Measurements from ENCODE around the gene ARHGEF25. TPM values are rescaled to one million over a fixed set of nuclear protein-coding genes. Genes with fewer than 3 reads are reported as not detected.

The ARHGEF25 gene
- total and polyA plus RNA-seq, 2 donors from 2014 or later = 10.9 to 15.0 TPM

DNA sequence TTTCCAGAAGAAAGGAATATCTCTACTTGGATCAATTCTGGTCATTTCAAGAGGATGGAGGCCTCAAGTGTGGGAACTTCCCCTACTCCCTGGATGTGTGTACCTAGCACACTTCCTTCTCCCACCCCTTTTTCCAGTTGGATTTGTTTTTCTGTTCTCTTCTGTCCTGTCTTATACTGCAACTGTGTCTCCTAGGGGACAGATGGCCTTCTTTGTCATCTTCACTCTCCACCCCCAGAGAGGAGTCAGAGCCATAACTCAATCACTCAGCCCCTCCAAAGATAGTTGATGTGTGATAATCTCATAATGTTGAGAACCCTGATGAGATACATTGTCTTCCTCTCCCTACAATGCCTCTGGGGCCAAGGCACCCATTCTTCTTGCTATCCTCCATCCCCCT lies 8.7 kb upstream of the ARHGEF25 start:
- DNase-seq = no peak
- Histone ChIP-seq H3K9me3 (ENCODE audit: control insufficient read depth in 2 of 3, insufficient read depth in 1 of 3, low read length in 3 of 3) (no peaks in the 10 kb centered on the region), H3K4me1 (ENCODE audit: control insufficient read depth in 2 of 3, insufficient read depth in 2 of 3, low read depth in 1 of 3, low read length in 3 of 3) (peaks cover 0 to 4% (median 0%) of the 10 kb centered on the region in 3 donors), H3K27me3 (ENCODE audit: control insufficient read depth, insufficient read depth, low read length) (no peaks in the 10 kb centered on the region), H3K27ac (ENCODE audit: low read depth in 2 of 2, low read length in 2 of 2) (no peak overlapping the region), H3K36me3 (ENCODE audit: control insufficient read depth in 2 of 3, insufficient read depth in 3 of 3, low read length in 3 of 3) (peaks cover 0 to 32% (median 8%) of the 10 kb centered on the region in 3 donors), H3K9ac (ENCODE audit: low read length in 3 of 3) (no peak overlapping the region), H3K4me3 (ENCODE audit: low read length in 3 of 3) (no peak overlapping the region)
- TF ChIP-seq, protein P1, sequence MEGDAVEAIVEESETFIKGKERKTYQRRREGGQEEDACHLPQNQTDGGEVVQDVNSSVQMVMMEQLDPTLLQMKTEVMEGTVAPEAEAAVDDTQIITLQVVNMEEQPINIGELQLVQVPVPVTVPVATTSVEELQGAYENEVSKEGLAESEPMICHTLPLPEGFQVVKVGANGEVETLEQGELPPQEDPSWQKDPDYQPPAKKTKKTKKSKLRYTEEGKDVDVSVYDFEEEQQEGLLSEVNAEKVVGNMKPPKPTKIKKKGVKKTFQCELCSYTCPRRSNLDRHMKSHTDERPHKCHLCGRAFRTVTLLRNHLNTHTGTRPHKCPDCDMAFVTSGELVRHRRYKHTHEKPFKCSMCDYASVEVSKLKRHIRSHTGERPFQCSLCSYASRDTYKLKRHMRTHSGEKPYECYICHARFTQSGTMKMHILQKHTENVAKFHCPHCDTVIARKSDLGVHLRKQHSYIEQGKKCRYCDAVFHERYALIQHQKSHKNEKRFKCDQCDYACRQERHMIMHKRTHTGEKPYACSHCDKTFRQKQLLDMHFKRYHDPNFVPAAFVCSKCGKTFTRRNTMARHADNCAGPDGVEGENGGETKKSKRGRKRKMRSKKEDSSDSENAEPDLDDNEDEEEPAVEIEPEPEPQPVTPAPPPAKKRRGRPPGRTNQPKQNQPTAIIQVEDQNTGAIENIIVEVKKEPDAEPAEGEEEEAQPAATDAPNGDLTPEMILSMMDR (IDR thresholded peaks at IDR 0.05; ENCODE audit: borderline replicate concordance, extremely low read depth, insufficient read depth) = no peak
- intact Hi-C loops (cut with DNase I) = no loop called here
- FAIRE-seq = no peak

DNA sequence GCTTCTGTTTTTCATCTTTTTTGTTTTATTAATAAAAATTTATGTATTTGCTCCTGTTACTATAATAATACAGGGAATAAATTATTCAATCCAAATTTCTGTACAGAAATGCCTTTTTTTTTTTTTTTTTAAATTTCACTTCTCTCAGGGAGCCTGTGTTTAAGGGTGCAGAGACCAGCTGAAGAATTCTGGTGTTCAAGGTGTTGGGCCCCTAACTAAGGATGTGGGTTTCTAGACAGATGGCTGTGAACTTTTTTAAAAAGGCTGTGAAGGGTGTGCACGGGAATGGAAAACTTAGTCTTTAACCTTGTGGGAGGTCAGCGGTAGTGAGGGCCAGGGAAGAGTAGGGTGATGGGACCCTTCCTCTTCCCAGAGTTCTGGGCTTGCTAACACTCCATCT lies 7.9 kb upstream of the ARHGEF25 start:
- FAIRE-seq (no peak), DNase-seq (no peak)
- peak overlapping the region; percentile 56 to 69 for H3K27ac ChIP-seq (ENCODE audit: low read depth in 2 of 2, low read length in 2 of 2)
- peaks cover 0 to 4% (median 0%) of the 10 kb centered on the region in 3 donors for H3K4me1 ChIP-seq (ENCODE audit: control insufficient read depth in 2 of 3, insufficient read depth in 2 of 3, low read depth in 1 of 3, low read length in 3 of 3)
- H3K9me3 ChIP-seq (ENCODE audit: control insufficient read depth in 2 of 3, insufficient read depth in 1 of 3, low read length in 3 of 3) = no peaks in the 10 kb centered on the region
- peak overlapping the region in 1 of 3 donors; percentile 56 for H3K9ac ChIP-seq (ENCODE audit: low read length in 3 of 3)
- intact Hi-C loops (cut with DNase I) = no loop called here
- H3K36me3 ChIP-seq (ENCODE audit: control insufficient read depth in 2 of 3, insufficient read depth in 3 of 3, low read length in 3 of 3) = peaks cover 0 to 32% (median 8%) of the 10 kb centered on the region in 3 donors
- peak overlapping the region in 1 of 3 donors; percentile 75 for H3K4me3 ChIP-seq (ENCODE audit: low read length in 3 of 3)
- TF ChIP-seq, protein P1 (IDR thresholded peaks at IDR 0.05; ENCODE audit: borderline replicate concordance, extremely low read depth, insufficient read depth) = no peak
- H3K27me3 ChIP-seq (ENCODE audit: control insufficient read depth, insufficient read depth, low read length) = no peaks in the 10 kb centered on the region

DNA sequence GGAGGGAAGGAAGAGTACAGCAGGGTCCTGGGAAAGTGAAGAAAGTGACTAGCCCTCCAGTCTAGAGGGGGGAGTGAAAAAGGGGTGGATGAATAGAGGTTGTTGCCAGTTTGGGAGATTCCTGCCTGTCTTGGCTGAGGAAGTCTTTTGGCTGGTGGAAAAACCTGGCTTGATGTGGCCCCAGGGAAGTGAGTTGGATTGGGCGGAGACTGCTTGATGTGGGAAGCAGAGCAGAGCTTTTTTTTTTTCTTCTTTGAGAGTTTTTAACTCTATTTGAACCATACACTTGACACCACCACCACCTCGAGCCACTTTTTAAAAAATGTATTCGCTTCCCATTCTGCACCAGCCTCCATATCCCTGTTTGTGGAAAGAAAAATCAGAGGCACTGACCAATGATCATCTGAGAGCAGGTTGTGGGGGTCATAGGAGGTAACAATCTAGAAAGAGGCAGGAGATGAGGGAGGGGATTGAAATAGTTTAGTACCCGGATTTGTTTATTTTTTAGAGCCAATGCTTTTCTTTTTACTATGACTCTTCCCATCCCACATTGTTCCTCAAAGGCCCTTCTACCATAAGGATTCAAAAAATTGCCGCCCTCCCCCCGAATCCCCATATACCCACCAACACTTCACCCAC lies 7.3 kb upstream of the ARHGEF25 start:
- peaks cover 0 to 5% (median 0%) of the 10 kb centered on the region in 3 donors for H3K4me1 ChIP-seq (ENCODE audit: control insufficient read depth in 2 of 3, insufficient read depth in 2 of 3, low read depth in 1 of 3, low read length in 3 of 3)
- peak overlapping the region; percentile 37 to 88 (median 83) for H3K9ac ChIP-seq (ENCODE audit: low read length in 3 of 3)
- no peaks in the 10 kb centered on the region for H3K27me3 ChIP-seq (ENCODE audit: control insufficient read depth, insufficient read depth, low read length)
- TF ChIP-seq, protein P1 (IDR thresholded peaks at IDR 0.05; ENCODE audit: borderline replicate concordance, extremely low read depth, insufficient read depth) = no peak
- H3K4me3 ChIP-seq (ENCODE audit: low read length in 3 of 3) = peak overlapping the region; percentile 75 to 85 (median 82)
- H3K36me3 ChIP-seq (ENCODE audit: control insufficient read depth in 2 of 3, insufficient read depth in 3 of 3, low read length in 3 of 3) = peaks cover 0 to 27% (median 6%) of the 10 kb centered on the region in 3 donors
- no peaks in the 10 kb centered on the region for H3K9me3 ChIP-seq (ENCODE audit: control insufficient read depth in 2 of 3, insufficient read depth in 1 of 3, low read length in 3 of 3)
- intact Hi-C loops (cut with DNase I) = no loop called here
- FAIRE-seq (no peak), DNase-seq (peak in 3 of 5 donors; percentile 69 to 91 (median 82))
- H3K27ac ChIP-seq (ENCODE audit: low read depth in 2 of 2, low read length in 2 of 2) = peak overlapping the region; percentile 69 to 85

All from kidney (tissue), 14 donors.